ENCODE measurements around the gene MREG.

The MREG gene

DNA sequence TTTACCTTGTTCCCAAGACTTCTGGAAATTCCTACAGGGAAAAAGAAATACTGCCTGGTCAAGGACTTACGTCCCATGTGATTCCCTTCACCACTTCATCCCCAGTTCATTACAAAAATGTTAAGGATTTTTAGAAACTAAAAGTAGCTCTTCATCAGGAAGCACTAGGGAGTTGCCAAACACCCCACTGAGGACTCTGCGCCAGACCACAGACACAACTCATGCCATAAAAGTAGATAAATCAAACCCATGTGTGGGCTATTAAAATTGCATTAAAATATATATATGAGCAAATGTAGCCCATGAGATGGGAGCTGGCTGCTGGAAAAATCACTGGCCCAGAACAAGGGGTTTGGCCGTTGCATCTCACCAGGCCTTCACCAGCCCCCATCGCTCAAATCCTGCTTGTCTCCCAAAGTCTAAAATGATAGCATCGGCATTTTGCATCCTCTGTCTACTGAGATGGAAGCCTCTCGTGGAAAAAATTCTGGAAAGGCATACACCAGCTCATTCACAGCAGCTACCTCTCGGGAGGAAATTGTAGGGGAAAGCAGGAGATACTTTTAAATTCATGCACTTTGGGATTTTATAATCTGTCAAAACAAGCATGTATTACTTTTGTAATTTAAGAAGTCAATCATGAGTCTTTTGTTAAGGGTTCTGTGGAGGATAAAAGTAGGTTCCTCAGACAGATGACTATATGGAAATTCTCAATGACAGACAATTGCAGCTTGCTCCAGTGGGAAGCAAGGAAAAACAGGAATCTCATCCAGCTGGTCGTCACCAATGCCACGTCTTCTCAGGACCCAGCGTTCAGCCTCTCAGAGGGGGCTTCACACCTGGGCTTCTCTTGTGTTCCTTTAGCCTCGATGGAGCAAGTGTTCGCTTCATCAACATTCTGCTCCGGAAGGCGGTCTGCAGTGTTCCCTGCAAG is 113.9 kb downstream of the MREG start:
- DNase-seq (ENCODE audit: low read depth): no peak
- TF ChIP-seq, protein P1, sequence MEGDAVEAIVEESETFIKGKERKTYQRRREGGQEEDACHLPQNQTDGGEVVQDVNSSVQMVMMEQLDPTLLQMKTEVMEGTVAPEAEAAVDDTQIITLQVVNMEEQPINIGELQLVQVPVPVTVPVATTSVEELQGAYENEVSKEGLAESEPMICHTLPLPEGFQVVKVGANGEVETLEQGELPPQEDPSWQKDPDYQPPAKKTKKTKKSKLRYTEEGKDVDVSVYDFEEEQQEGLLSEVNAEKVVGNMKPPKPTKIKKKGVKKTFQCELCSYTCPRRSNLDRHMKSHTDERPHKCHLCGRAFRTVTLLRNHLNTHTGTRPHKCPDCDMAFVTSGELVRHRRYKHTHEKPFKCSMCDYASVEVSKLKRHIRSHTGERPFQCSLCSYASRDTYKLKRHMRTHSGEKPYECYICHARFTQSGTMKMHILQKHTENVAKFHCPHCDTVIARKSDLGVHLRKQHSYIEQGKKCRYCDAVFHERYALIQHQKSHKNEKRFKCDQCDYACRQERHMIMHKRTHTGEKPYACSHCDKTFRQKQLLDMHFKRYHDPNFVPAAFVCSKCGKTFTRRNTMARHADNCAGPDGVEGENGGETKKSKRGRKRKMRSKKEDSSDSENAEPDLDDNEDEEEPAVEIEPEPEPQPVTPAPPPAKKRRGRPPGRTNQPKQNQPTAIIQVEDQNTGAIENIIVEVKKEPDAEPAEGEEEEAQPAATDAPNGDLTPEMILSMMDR (IDR thresholded peaks at IDR 0.05; ENCODE audit: control insufficient read depth, extremely low read depth, insufficient read depth): no peak
- no peak overlapping the region for H3K4me3 ChIP-seq (ENCODE audit: low read depth, low read length)

DNA sequence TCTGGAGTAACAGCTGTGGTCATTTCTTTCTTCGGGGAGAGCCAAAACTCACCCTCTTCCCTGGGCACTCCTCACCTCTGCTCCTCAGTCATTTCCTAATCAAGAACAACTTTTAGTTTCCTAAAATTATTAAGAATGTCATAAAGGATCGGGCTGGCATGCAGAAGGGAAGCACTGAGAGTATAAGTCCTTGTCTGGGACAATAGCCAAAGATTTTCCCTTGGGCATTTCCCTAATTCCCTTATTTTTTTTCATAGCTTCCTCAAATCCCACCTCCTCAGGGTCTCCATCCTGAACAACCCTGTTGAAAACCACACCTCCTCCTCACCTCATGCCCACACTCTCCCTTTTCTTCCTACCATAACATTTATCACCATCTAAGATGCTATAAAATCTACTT is 115.0 kb downstream of the MREG start:
- no peak for DNase-seq (ENCODE audit: low read depth)
- H3K4me3 ChIP-seq (ENCODE audit: low read depth, low read length): no peak overlapping the region
- TF ChIP-seq, protein P1 (IDR thresholded peaks at IDR 0.05; ENCODE audit: control insufficient read depth, extremely low read depth, insufficient read depth): no peak

DNA sequence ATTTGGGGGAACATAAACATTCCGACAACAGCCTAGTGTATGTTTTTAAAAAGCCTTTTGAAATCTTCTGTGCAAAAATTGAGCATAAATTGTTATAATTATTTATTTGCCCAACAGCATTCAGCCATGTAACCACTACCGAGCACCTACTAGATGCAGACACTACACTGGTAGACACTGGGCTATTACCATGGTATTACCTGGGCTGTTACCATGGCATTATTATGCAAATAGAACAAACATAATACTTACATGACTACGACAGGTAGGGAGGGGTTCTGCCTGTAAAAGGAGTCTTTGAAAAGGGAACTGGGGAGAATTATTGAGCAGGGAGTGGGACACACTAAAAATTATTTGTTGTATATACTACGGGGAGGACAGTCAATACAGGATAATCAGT is 116.4 kb downstream of the MREG start:
- DNase-seq (ENCODE audit: low read depth): no peak
- TF ChIP-seq, protein P1 (IDR thresholded peaks at IDR 0.05; ENCODE audit: control insufficient read depth, extremely low read depth, insufficient read depth): no peak

DNA sequence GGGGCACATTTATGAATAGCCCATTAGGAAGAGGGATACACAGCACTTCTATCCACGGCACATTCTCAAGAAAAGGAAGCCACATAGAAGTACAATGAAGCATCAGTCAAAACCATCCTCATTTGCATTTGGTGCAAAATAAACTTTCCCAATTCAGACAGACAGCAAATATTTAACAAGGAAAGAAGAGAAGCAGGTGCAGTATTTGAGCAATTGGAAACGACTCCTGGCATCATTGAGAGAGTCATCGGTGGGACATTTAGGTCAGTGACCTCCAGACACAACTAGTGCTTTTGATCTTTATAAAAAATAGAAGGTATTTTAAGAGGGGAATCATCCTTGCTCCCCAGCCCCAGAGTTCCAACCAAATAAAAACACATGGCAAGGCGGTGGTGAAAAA is 118.0 kb downstream of the MREG start:
- TF ChIP-seq, protein P1 (IDR thresholded peaks at IDR 0.05; ENCODE audit: control insufficient read depth, extremely low read depth, insufficient read depth): no peak
- H3K4me3 ChIP-seq (ENCODE audit: low read depth, low read length): no peak overlapping the region
- DNase-seq (ENCODE audit: low read depth): no peak

More for the DNA sequence above, 116.4 kb downstream of the MREG start:
- H3K4me3 ChIP-seq (ENCODE audit: low read depth, low read length): no peak overlapping the region
